Vein endothelial cell (primary cell): ENCODE measurements around the gene FOXD3. TPM values are rescaled to one million over a fixed set of nuclear protein-coding genes. Genes with fewer than 3 reads are reported as not detected.

ENCODE experiments used
- small RNA-seq: library from RNA; depleted of rRNA; stranded (forward); fragments of <200 nt; gene quantifications from one replicate; pipeline ENCODE3, GENCODE V24; 2012
- total RNA-seq: library from RNA; depleted of rRNA; stranded (reverse); fragments of >200 nt; gene quantifications from 2 replicates; pipeline ENCODE4 v1.2.3, GENCODE V29; 2012

Gene FOXD3
- total RNA-seq = not detected in 2 replicates

GRCh38 chr1:63322114-63322943 is at the start of gene FOXD3:
FOXD3 (plus strand) TSS chr1:63322567; CDS start chr1:63323059, 492 bp downstream.

GRCh38 chr1:63367215-63368103 is 45.1 kb downstream of the FOXD3 start, which contains the start of gene ALG6:
ALG6 (plus strand) TSS chr1:63367627; CDS start chr1:63370978, 3,351 bp downstream.

Small RNA genes lying within 50 kb of the gene (small RNA-seq; reads per million reads assigned to genes)
- gene MIR6068 (not detected), gene RF00019 (not detected)

Other genes starting within 250 kb of the FOXD3 start
- gene ALG6, start 45.1 kb downstream of the FOXD3 start, total RNA-seq = 11.8 and 12.8 TPM in 2 replicates
- gene ITGB3BP, start 200.7 kb downstream of the FOXD3 start, total RNA-seq = 17.0 and 19.4 TPM in 2 replicates
- 4.0 and 6.9 TPM in 2 replicates for gene EFCAB7, start 201.0 kb downstream of the FOXD3 start, total RNA-seq